Endodermal cell (in vitro differentiated cells): ENCODE measurements around the gene UVRAG. TPM values are rescaled to one million over a fixed set of nuclear protein-coding genes. Genes with fewer than 3 reads are reported as not detected.

ENCODE experiments used
- DNase-seq: peaks from one replicate; pipeline ENCODE4 v3.0.0-alpha.2; 2017
- H3K27ac ChIP-seq: 2 replicates; pipeline ENCODE4 v1.5.1; 2013; ENCODE audit warnings: mild to moderate bottlenecking, low read depth, low read length, moderate library complexity
- H3K27me3 ChIP-seq: 2 replicates; pipeline ENCODE4 v1.6.1; 2013; ENCODE audit warnings: mild to moderate bottlenecking, low read length, moderate library complexity; ENCODE audit not compliant: insufficient read depth, control insufficient read depth, poor library complexity, severe bottlenecking
- H3K36me3 ChIP-seq: 2 replicates; pipeline ENCODE4 v1.7.0; 2013; ENCODE audit warnings: mild to moderate bottlenecking, low read length, moderate library complexity; ENCODE audit not compliant: control insufficient read depth, insufficient read depth
- H3K4me1 ChIP-seq: one replicate; pipeline ENCODE4 v1.7.0; 2013; ENCODE audit warnings: low read length; ENCODE audit not compliant: control insufficient read depth, insufficient read depth
- H3K4me3 ChIP-seq: 2 replicates; pipeline ENCODE4 v1.5.1; 2013; ENCODE audit warnings: mild to moderate bottlenecking, low read length, moderate library complexity
- H3K9ac ChIP-seq: 2 replicates; pipeline ENCODE4 v1.6.1; 2013; ENCODE audit warnings: mild to moderate bottlenecking, low read length, moderate library complexity; ENCODE audit not compliant: poor library complexity, severe bottlenecking; ENCODE audit errors: extremely low read depth
- H3K9me3 ChIP-seq: 2 replicates; pipeline ENCODE4 v1.6.1; 2013; ENCODE audit warnings: mild to moderate bottlenecking, low read length, moderate library complexity; ENCODE audit not compliant: control insufficient read depth
- H3K27ac Mint-ChIP-seq: 2 replicates; pipeline ENCODE4 v1.8.0; 2020; ENCODE audit warnings: mixed read lengths
- H3K27me3 Mint-ChIP-seq: 2 replicates; pipeline ENCODE4 v1.8.0; 2021; ENCODE audit warnings: mild to moderate bottlenecking, mixed read lengths; ENCODE audit not compliant: insufficient read depth
- H3K36me3 Mint-ChIP-seq: 2 replicates; pipeline ENCODE4 v1.8.0; 2020; ENCODE audit warnings: low read depth, mixed read lengths
- H3K4me1 Mint-ChIP-seq: 2 replicates; pipeline ENCODE4 v1.8.0; 2020; ENCODE audit warnings: mixed read lengths
- H3K4me3 Mint-ChIP-seq: 2 replicates; pipeline ENCODE4 v1.8.0; 2020; ENCODE audit warnings: mild to moderate bottlenecking, moderate library complexity, mixed read lengths
- H3K9me3 Mint-ChIP-seq: 2 replicates; pipeline ENCODE4 v1.8.0; 2020; ENCODE audit warnings: mild to moderate bottlenecking, mixed read lengths
- WGBS, 2 experiments: methylation state at CpG; one replicate each; pipeline versions ENCODE4 v1.1.5 to v1.1.7; 2013; ENCODE audit warnings: missing lambda C conversion rate in 2 of 2, mixed read lengths in 1 of 2; ENCODE audit not compliant: insufficient coverage in 1 of 2, insufficient read length in 1 of 2; 5-methylcytosine and 5-hydroxymethylcytosine counted together
- total RNA-seq, 2 donors: library from RNA; stranded (reverse); fragmentation: NEBNext Ultra II Directional in 1 of 2; extraction: Animal tissue kit (Norgen Biotek cat#: 25700) in 1 of 2; gene quantifications; 2 replicates in 1 of 2; 3 replicates in 1 of 2; pipeline ENCODE4 v1.2.1, GENCODE V29; 2021
- TF ChIP-seq, protein P1 (sequence below): fragments of 200-600 bp; sonication (generic); conservative IDR thresholded peaks from 2 replicates; pipeline ENCODE4 v1.5.0; 2021; ENCODE audit warnings: antibody characterized with exemption, mild to moderate bottlenecking

The UVRAG gene
- total RNA-seq, 2 donors from 2014 or later, result 19.7 to 34.9 TPM

- H3K27ac ChIP-seq, result no peak overlapping the region
- H3K4me3 ChIP-seq, result no peak overlapping the region
- no peaks in the 10 kb centered on the region for H3K27me3 ChIP-seq
- no peak overlapping the region for H3K9ac ChIP-seq
- H3K36me3 ChIP-seq, result peaks cover 45% of the 10 kb centered on the region
- no peaks in the 10 kb centered on the region for H3K4me1 ChIP-seq
- WGBS, 2 experiments, result 100% methylated on average over 1 to 2 of the region's 2 CpGs
- Mint-ChIP-seq H3K9me3 (no peaks in the 10 kb centered on the region), H3K27ac (no peak overlapping the region), H3K27me3 (no peaks in the 10 kb centered on the region), H3K4me1 (peaks cover 14% of the 10 kb centered on the region), H3K36me3 (peaks cover 42% of the 10 kb centered on the region), H3K4me3 (no peak overlapping the region)
- TF ChIP-seq, protein P1, sequence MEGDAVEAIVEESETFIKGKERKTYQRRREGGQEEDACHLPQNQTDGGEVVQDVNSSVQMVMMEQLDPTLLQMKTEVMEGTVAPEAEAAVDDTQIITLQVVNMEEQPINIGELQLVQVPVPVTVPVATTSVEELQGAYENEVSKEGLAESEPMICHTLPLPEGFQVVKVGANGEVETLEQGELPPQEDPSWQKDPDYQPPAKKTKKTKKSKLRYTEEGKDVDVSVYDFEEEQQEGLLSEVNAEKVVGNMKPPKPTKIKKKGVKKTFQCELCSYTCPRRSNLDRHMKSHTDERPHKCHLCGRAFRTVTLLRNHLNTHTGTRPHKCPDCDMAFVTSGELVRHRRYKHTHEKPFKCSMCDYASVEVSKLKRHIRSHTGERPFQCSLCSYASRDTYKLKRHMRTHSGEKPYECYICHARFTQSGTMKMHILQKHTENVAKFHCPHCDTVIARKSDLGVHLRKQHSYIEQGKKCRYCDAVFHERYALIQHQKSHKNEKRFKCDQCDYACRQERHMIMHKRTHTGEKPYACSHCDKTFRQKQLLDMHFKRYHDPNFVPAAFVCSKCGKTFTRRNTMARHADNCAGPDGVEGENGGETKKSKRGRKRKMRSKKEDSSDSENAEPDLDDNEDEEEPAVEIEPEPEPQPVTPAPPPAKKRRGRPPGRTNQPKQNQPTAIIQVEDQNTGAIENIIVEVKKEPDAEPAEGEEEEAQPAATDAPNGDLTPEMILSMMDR, result no peak
- no peaks in the 10 kb centered on the region for H3K9me3 ChIP-seq
- DNase-seq, result no peak
Measured at GRCh38 chr11:75986966-75987365, 172.0 kb downstream of the UVRAG start.

GRCh38 chr11:75993126-75993525 lies 178.1 kb downstream of the UVRAG start:
- Histone ChIP-seq H3K36me3 (peaks cover 9% of the 10 kb centered on the region), H3K4me3 (no peak overlapping the region), H3K27me3 (no peaks in the 10 kb centered on the region), H3K27ac (no peak overlapping the region), H3K9me3 (no peaks in the 10 kb centered on the region), H3K4me1 (no peaks in the 10 kb centered on the region), H3K9ac (no peak overlapping the region)
- DNase-seq, result no peak
- 75 to 97% methylated on average over 1 to 2 of the region's 2 CpGs for WGBS, 2 experiments
- peaks cover 8% of the 10 kb centered on the region for H3K4me1 Mint-ChIP-seq
- H3K27me3 Mint-ChIP-seq, result no peaks in the 10 kb centered on the region
- H3K36me3 Mint-ChIP-seq, result peaks cover 35% of the 10 kb centered on the region
- TF ChIP-seq, protein P1, result no peak
- H3K4me3 Mint-ChIP-seq, result no peak overlapping the region
- H3K9me3 Mint-ChIP-seq, result no peaks in the 10 kb centered on the region
- no peak overlapping the region for H3K27ac Mint-ChIP-seq

DNA sequence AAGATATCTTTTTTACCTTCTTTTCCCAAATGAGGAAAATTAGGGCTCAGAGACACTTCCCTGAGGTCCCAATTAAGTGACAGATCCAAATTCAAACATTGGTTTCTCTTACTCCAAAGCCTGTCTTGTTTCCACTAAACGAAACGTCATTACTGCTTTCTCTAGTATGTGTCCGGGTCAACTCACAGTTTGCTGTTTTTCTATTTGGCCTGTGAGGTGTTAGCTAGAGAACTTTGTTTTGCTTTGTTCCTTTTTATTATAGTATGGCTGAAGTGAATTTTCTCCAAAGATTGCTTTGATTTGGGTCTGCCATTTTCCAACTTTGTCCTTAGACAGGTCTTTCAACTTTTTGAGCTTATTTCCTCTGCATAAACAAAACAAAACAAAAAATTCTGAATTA lies 179.6 kb downstream of the UVRAG start:
- H3K4me1 ChIP-seq, result no peaks in the 10 kb centered on the region

More for the DNA sequence above, 179.6 kb downstream of the UVRAG start:
- peaks cover 2% of the 10 kb centered on the region for H3K4me1 Mint-ChIP-seq
- no peaks in the 10 kb centered on the region for H3K27me3 ChIP-seq
- H3K9me3 Mint-ChIP-seq, result peaks cover 2% of the 10 kb centered on the region
- DNase-seq, result no peak
- H3K9ac ChIP-seq, result no peak overlapping the region
- no peak overlapping the region for H3K4me3 ChIP-seq
- H3K27ac ChIP-seq, result no peak overlapping the region
- WGBS, 2 experiments, result 92% methylated on average over 3 of the region's 3 CpGs; no CpG with 5 or more reads in 1 of the 2 experiments
- H3K27ac Mint-ChIP-seq, result no peak overlapping the region
- TF ChIP-seq, protein P1, result no peak
- no peaks in the 10 kb centered on the region for H3K27me3 Mint-ChIP-seq
- H3K36me3 Mint-ChIP-seq, result peaks cover 33% of the 10 kb centered on the region
- H3K9me3 ChIP-seq, result peaks cover under 1% of the 10 kb centered on the region
- H3K4me3 Mint-ChIP-seq, result no peak overlapping the region
- H3K36me3 ChIP-seq, result peaks cover 11% of the 10 kb centered on the region
